ENCODE data around the gene GPR25. TPM values are rescaled to one million over a fixed set of nuclear protein-coding genes. Genes with fewer than 3 reads are reported as not detected.

Gene GPR25
- polyA plus RNA-seq, 1 experiment = not detected

GRCh38 chr1:200904772-200905171 lies 32.0 kb downstream of the GPR25 start:
- Histone ChIP-seq H3K9me3 (ENCODE audit: control insufficient read depth, insufficient read depth, low read length) (no peaks in the 10 kb centered on the region), H3K27me3 (ENCODE audit: control insufficient read depth, insufficient read depth, low read length) (peaks cover 16% of the 10 kb centered on the region), H3K4me3 (ENCODE audit: low read depth, low read length) (no peak overlapping the region), H3K27ac (ENCODE audit: low read depth, low read length) (no peak overlapping the region)
- ChIA-PET POLR2A (no interaction called here), CTCF (interaction anchor here (2.0 kb wide), 1 partner anchor 68 kb away, joined by 8 read pairs; no protein-coding TSS in a partner anchor)
- no peak for DNase-seq (ENCODE audit: low read depth, low spot score)
- TF ChIP-seq, protein P1, sequence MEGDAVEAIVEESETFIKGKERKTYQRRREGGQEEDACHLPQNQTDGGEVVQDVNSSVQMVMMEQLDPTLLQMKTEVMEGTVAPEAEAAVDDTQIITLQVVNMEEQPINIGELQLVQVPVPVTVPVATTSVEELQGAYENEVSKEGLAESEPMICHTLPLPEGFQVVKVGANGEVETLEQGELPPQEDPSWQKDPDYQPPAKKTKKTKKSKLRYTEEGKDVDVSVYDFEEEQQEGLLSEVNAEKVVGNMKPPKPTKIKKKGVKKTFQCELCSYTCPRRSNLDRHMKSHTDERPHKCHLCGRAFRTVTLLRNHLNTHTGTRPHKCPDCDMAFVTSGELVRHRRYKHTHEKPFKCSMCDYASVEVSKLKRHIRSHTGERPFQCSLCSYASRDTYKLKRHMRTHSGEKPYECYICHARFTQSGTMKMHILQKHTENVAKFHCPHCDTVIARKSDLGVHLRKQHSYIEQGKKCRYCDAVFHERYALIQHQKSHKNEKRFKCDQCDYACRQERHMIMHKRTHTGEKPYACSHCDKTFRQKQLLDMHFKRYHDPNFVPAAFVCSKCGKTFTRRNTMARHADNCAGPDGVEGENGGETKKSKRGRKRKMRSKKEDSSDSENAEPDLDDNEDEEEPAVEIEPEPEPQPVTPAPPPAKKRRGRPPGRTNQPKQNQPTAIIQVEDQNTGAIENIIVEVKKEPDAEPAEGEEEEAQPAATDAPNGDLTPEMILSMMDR (IDR thresholded peaks at IDR 0.05; ENCODE audit: low read depth, low read length) = no peak

GRCh38 chr1:200905411-200906052 lies 32.8 kb downstream of the GPR25 start:
- Histone ChIP-seq H3K27me3 (ENCODE audit: control insufficient read depth, insufficient read depth, low read length) (peaks cover 21% of the 10 kb centered on the region), H3K9me3 (ENCODE audit: control insufficient read depth, insufficient read depth, low read length) (no peaks in the 10 kb centered on the region), H3K27ac (ENCODE audit: low read depth, low read length) (no peak overlapping the region), H3K4me3 (ENCODE audit: low read depth, low read length) (no peak overlapping the region)
- POLR2A ChIA-PET = no interaction called here
- DNase-seq (ENCODE audit: low read depth, low spot score) = no peak
- CTCF ChIA-PET = no interaction called here
- TF ChIP-seq, protein P1 (IDR thresholded peaks at IDR 0.05; ENCODE audit: low read depth, low read length) = no peak

- Histone ChIP-seq H3K27ac (ENCODE audit: low read depth, low read length) (no peak overlapping the region), H3K9me3 (ENCODE audit: control insufficient read depth, insufficient read depth, low read length) (no peaks in the 10 kb centered on the region), H3K4me3 (ENCODE audit: low read depth, low read length) (no peak overlapping the region), H3K27me3 (ENCODE audit: control insufficient read depth, insufficient read depth, low read length) (peaks cover 21% of the 10 kb centered on the region)
- ChIA-PET POLR2A (no interaction called here), CTCF (no interaction called here)
- TF ChIP-seq, protein P1 (IDR thresholded peaks at IDR 0.05; ENCODE audit: low read depth, low read length) = no peak
- DNase-seq (ENCODE audit: low read depth, low spot score) = no peak
These were observed 33.7 kb downstream of the GPR25 start for GRCh38 chr1:200906491-200906890.

DNA sequence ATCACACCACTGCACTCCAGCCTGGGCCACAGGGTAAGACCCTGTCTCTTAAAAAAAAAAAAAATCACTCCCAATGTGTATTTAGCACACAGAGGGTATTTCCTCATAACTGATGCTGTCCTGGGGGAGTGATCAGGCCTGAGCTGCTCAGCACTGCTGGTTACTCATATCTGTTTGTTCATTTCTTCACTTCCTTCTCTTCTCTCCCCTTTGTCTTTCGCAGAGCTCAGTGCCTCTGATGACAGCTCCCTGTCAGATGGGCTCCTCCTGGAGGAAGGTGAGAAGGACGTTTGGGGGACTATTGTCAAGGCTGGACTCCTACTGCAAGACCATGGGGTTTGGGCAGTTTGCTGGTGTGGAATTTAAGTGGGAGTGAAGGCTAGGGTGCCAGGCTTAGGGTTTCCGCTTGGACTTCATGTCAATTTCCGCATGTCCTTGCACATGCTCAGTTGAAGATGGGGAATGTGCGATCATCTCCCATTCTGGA lies 34.9 kb downstream of the GPR25 start:
- POLR2A ChIA-PET = no interaction called here
- DNase-seq (ENCODE audit: low read depth, low spot score) = no peak
- no peak overlapping the region for H3K4me3 ChIP-seq (ENCODE audit: low read depth, low read length)
- CTCF ChIA-PET = interaction anchor here (1.1 kb wide), 1 partner anchor 64 kb away, joined by 4 read pairs; no protein-coding TSS in a partner anchor
- H3K27ac ChIP-seq (ENCODE audit: low read depth, low read length) = no peak overlapping the region
- TF ChIP-seq, protein P1 (IDR thresholded peaks at IDR 0.05; ENCODE audit: low read depth, low read length) = no peak
- H3K27me3 ChIP-seq (ENCODE audit: control insufficient read depth, insufficient read depth, low read length) = peaks cover 20% of the 10 kb centered on the region
- H3K9me3 ChIP-seq (ENCODE audit: control insufficient read depth, insufficient read depth, low read length) = no peaks in the 10 kb centered on the region

- Histone ChIP-seq H3K27me3 (ENCODE audit: control insufficient read depth, insufficient read depth, low read length) (peaks cover 19% of the 10 kb centered on the region), H3K27ac (ENCODE audit: low read depth, low read length) (no peak overlapping the region), H3K4me3 (ENCODE audit: low read depth, low read length) (no peak overlapping the region), H3K9me3 (ENCODE audit: control insufficient read depth, insufficient read depth, low read length) (no peaks in the 10 kb centered on the region)
- ChIA-PET CTCF (interaction anchor here (1.1 kb wide), 1 partner anchor 63 kb away, joined by 4 read pairs; no protein-coding TSS in a partner anchor), POLR2A (no interaction called here)
- DNase-seq (ENCODE audit: low read depth, low spot score) = no peak
- TF ChIP-seq, protein P1 (IDR thresholded peaks at IDR 0.05; ENCODE audit: low read depth, low read length) = no peak
These were observed 35.5 kb downstream of the GPR25 start for GRCh38 chr1:200908191-200908868.

Measured in AG04450 (cell line).